ENCODE data around the gene APPL1. TPM values are rescaled to one million over a fixed set of nuclear protein-coding genes. Genes with fewer than 3 reads are reported as not detected.

Gene APPL1
- total and polyA plus RNA-seq, 2 of the 13 experiments (the other 11 are each of a cell fraction or from before 2014, with no cell fraction given): 14.3 to 29.0 TPM

- no peak; the same call in 1 of the 2 replicates for TF ChIP-seq ZNF670 (CRISPR knock-in tag; IDR thresholded peaks at IDR 0.05; ENCODE audit: borderline replicate concordance)
- no peak for TF ChIP-seq ATAD3A (CRISPR knock-in tag; IDR thresholded peaks at IDR 0.05)
- peak; percentile 58; the same call in 1 of the 2 replicates for TF ChIP-seq TGIF2 (CRISPR knock-in tag; IDR thresholded peaks at IDR 0.05)
- no peak for TF ChIP-seq NFE2 (CRISPR knock-in tag; IDR thresholded peaks at IDR 0.05)
- no peak for TF ChIP-seq ZNF121 (CRISPR knock-in tag; IDR thresholded peaks at IDR 0.05)
- peak; percentile 45 for TF ChIP-seq ZNF768 (CRISPR knock-in tag; IDR thresholded peaks at IDR 0.05)
- TF ChIP-seq ASH2L (IDR thresholded peaks at IDR 0.05; ENCODE audit: insufficient read length, low read depth, low read length): peak; percentile 71
- no peak for TF ChIP-seq TBL1XR1 (IDR thresholded peaks at IDR 0.05; ENCODE audit: borderline replicate concordance, low read length, partially characterized antibody)
- TF ChIP-seq, protein P1, sequence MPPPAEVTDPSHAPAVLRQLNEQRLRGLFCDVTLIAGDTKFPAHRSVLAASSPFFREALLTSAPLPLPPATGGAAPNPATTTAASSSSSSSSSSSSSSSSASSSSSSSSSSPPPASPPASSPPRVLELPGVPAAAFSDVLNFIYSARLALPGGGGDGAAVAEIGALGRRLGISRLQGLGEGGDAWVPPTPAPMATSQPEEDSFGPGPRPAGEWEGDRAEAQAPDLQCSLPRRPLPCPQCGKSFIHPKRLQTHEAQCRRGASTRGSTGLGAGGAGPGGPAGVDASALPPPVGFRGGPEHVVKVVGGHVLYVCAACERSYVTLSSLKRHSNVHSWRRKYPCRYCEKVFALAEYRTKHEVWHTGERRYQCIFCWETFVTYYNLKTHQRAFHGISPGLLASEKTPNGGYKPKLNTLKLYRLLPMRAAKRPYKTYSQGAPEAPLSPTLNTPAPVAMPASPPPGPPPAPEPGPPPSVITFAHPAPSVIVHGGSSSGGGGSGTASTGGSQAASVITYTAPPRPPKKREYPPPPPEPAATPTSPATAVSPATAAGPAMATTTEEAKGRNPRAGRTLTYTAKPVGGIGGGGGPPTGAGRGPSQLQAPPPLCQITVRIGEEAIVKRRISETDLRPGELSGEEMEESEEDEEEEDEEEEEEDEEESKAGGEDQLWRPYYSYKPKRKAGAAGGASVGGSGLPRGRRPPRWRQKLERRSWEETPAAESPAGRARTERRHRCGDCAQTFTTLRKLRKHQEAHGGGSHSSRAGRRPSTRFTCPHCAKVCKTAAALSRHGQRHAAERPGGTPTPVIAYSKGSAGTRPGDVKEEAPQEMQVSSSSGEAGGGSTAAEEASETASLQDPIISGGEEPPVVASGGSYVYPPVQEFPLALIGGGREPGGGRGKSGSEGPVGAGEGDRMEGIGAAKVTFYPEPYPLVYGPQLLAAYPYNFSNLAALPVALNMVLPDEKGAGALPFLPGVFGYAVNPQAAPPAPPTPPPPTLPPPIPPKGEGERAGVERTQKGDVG (CRISPR knock-in tag; IDR thresholded peaks at IDR 0.05; ENCODE audit: borderline replicate concordance): peak; percentile 72; the same call in 1 of the 2 replicates
- no peak for TF ChIP-seq TEAD2 (CRISPR knock-in tag; IDR thresholded peaks at IDR 0.05)
- no peak; the same call in 1 of the 2 replicates for TF ChIP-seq ZSCAN29 (CRISPR knock-in tag; conservative IDR thresholded peaks at IDR 0.05)
- TF ChIP-seq SATB2 (CRISPR knock-in tag; IDR thresholded peaks at IDR 0.05): peak; percentile 95; the same call in 1 of the 2 replicates
- no peak for TF ChIP-seq TEAD3 (CRISPR knock-in tag; optimal IDR thresholded peaks at IDR 0.05; ENCODE audit: borderline replicate concordance)
- TF ChIP-seq MATR3 (CRISPR knock-in tag; IDR thresholded peaks at IDR 0.05): no peak
- TF ChIP-seq TOE1 (CRISPR knock-in tag; IDR thresholded peaks at IDR 0.05): no peak
- peak; percentile 60; the same call in 1 of the 2 replicates for TF ChIP-seq MEF2D (CRISPR knock-in tag; IDR thresholded peaks at IDR 0.05)
- peak; percentile 87 for TF ChIP-seq ZNF883 (CRISPR knock-in tag; IDR thresholded peaks at IDR 0.05; ENCODE audit: not compliant biosample characterization)
- no peak for TF ChIP-seq ZBTB7B (CRISPR knock-in tag; IDR thresholded peaks at IDR 0.05)
- TF ChIP-seq, protein P2, sequence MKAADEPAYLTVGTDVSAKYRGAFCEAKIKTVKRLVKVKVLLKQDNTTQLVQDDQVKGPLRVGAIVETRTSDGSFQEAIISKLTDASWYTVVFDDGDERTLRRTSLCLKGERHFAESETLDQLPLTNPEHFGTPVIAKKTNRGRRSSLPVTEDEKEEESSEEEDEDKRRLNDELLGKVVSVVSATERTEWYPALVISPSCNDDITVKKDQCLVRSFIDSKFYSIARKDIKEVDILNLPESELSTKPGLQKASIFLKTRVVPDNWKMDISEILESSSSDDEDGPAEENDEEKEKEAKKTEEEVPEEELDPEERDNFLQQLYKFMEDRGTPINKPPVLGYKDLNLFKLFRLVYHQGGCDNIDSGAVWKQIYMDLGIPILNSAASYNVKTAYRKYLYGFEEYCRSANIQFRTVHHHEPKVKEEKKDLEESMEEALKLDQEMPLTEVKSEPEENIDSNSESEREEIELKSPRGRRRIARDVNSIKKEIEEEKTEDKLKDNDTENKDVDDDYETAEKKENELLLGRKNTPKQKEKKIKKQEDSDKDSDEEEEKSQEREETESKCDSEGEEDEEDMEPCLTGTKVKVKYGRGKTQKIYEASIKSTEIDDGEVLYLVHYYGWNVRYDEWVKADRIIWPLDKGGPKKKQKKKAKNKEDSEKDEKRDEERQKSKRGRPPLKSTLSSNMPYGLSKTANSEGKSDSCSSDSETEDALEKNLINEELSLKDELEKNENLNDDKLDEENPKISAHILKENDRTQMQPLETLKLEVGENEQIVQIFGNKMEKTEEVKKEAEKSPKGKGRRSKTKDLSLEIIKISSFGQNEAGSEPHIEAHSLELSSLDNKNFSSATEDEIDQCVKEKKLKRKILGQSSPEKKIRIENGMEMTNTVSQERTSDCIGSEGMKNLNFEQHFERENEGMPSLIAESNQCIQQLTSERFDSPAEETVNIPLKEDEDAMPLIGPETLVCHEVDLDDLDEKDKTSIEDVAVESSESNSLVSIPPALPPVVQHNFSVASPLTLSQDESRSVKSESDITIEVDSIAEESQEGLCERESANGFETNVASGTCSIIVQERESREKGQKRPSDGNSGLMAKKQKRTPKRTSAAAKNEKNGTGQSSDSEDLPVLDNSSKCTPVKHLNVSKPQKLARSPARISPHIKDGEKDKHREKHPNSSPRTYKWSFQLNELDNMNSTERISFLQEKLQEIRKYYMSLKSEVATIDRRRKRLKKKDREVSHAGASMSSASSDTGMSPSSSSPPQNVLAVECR (CRISPR knock-in tag; IDR thresholded peaks at IDR 0.05; ENCODE audit: borderline replicate concordance): peak; percentile 78; the same call in 1 of the 2 replicates
- TF ChIP-seq ZNF563 (CRISPR knock-in tag; IDR thresholded peaks at IDR 0.05): peak; percentile 86
- no peak for TF ChIP-seq SRSF4 (IDR thresholded peaks at IDR 0.05; ENCODE audit: low read depth, low read length, poor library complexity, severe bottlenecking)
- no peak for TF ChIP-seq ZNF431 (CRISPR knock-in tag; IDR thresholded peaks at IDR 0.05; ENCODE audit: borderline replicate concordance, low read depth)
- TF ChIP-seq ZNF136 (CRISPR knock-in tag; IDR thresholded peaks at IDR 0.05; ENCODE audit: low read depth): no peak
- TF ChIP-seq ZNF720 (CRISPR knock-in tag; IDR thresholded peaks at IDR 0.05): no peak
These were observed at the start of gene APPL1 (continued) for GRCh38 chr3:57227204-57227929.

Data from HepG2 (cell line).